ENCODE results near the gene RGMB.

RGMB gene

DNA sequence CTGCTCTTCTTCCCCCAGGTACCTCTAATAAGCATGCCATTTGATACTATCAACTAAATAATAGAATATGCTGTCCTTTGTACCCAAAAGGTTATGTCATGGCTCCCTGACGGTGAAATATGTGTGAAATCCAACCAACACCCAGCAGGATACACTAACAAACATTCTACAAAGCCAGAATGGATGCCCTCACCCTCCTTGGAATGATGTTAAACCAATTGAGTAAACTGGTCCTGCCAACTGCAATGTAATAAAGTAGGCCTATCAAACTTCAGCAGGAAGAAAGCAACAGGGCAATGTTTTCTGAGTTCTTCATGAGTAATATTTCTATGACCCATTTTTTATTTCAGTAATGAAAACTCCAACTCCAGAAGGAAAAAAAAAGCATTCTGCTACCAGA is 24.9 kb downstream of the RGMB start:
- CTCF ChIA-PET = interaction anchor here (1.2 to 7.0 kb wide), 4 partner anchors 13 to 1567 kb away, joined by 3 to 97 read pairs (median 40); no protein-coding TSS in a partner anchor
- TF ChIP-seq, protein P1, sequence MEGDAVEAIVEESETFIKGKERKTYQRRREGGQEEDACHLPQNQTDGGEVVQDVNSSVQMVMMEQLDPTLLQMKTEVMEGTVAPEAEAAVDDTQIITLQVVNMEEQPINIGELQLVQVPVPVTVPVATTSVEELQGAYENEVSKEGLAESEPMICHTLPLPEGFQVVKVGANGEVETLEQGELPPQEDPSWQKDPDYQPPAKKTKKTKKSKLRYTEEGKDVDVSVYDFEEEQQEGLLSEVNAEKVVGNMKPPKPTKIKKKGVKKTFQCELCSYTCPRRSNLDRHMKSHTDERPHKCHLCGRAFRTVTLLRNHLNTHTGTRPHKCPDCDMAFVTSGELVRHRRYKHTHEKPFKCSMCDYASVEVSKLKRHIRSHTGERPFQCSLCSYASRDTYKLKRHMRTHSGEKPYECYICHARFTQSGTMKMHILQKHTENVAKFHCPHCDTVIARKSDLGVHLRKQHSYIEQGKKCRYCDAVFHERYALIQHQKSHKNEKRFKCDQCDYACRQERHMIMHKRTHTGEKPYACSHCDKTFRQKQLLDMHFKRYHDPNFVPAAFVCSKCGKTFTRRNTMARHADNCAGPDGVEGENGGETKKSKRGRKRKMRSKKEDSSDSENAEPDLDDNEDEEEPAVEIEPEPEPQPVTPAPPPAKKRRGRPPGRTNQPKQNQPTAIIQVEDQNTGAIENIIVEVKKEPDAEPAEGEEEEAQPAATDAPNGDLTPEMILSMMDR (IDR thresholded peaks at IDR 0.05; ENCODE audit: control extremely low read depth, extremely low read depth, low read depth, missing control alignments) = no peak
- POLR2A ChIA-PET = no interaction called here

DNA sequence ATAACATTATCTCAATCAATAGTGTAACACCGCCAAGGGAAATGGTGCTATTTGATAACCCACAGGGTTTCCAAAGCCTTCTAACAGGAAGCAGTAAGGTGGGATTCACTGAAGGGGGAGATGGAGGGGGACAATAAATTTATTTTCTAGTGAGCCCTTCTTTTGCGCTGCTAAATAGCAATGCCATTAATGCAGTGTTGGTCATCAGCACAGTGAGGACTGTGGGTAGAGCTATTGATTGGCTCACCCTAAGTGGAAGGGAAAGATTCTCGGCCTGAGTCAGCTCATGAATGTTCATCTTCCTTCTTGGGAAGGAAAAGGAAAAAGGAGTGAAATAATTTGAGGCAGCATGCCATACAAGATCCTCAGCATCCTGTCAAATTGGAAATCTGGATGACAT is 25.4 kb downstream of the RGMB start:
- TF ChIP-seq, protein P1 (IDR thresholded peaks at IDR 0.05; ENCODE audit: control extremely low read depth, extremely low read depth, low read depth, missing control alignments) = no peak
- CTCF ChIA-PET = interaction anchor here (1.2 to 7.0 kb wide), 5 partner anchors 13 to 1568 kb away, joined by 3 to 97 read pairs (median 8); no protein-coding TSS in a partner anchor
- POLR2A ChIA-PET = no interaction called here
- no peak for DNase-seq (ENCODE audit: extremely low spot score)

More for the DNA sequence above, 24.9 kb downstream of the RGMB start:
- DNase-seq (ENCODE audit: extremely low spot score) = no peak

DNA sequence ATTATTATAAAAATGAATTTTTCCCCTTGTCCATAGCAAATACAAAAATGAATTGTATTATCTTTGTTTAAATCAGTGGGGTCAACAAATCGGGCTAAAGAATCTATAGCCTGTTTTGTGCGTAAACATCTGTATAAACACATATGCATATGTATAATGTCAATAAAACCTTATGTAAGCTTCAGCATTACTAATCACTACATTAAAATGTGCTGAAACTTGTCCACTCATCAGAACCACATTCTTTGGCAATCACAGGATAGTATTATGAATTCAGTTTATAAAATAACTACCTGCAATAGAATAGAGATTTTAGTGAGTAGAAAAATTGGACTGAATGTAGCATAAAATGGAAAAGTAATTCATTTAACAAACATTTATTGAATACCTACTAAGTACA is 30.6 kb downstream of the RGMB start:
- POLR2A ChIA-PET = no interaction called here
- CTCF ChIA-PET = interaction anchor here (0.7 to 2.0 kb wide), 3 partner anchors 24 to 36 kb away, joined by 3 to 5 read pairs (median 3); no protein-coding TSS in a partner anchor
- no peak for DNase-seq (ENCODE audit: extremely low spot score)
- TF ChIP-seq, protein P1 (IDR thresholded peaks at IDR 0.05; ENCODE audit: control extremely low read depth, extremely low read depth, low read depth, missing control alignments) = no peak

DNA sequence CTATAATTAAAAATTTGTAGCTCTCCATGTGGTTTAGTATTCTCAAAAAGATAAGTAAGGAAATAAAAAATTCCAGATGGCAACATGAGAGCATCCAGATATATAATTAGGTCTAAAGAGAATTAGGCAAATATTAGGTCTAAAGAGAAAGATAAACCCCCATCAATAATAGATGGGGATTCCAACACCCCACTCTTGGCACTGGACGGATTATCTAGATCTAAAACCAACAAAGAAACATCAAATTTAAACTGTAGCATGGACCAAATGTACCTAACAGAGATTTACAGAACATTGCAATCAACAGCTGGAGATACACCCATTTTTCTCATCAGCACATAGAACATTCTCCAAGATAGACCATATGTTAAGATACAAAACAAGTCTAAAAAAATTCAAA is 31.6 kb downstream of the RGMB start:
- CTCF ChIA-PET = interaction anchor here (1.9 kb wide), 1 partner anchor 9 kb away, joined by 5 read pairs; no protein-coding TSS in a partner anchor
- POLR2A ChIA-PET = no interaction called here
- TF ChIP-seq, protein P1 (IDR thresholded peaks at IDR 0.05; ENCODE audit: control extremely low read depth, extremely low read depth, low read depth, missing control alignments) = no peak
- no peak for DNase-seq (ENCODE audit: extremely low spot score)

DNA sequence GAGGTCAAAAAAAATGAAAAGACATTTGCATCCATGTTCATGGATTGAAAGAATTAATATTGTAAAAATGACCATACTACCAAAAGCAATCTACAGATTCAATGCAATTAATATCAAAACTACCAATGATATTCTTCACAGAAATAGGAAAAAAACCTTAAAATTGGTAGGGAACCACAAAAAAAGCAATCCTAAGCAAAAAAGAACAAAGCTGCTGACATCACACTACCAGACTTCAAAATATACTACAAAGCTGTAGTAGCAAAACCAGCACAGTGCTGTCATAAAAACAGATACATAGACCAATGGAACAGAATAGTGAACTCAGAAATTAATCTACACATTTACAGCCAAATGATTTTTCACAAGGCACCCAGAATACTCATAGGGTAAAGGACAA is 34.3 kb downstream of the RGMB start:
- CTCF ChIA-PET = interaction anchor here (1.0 kb wide), 1 partner anchor 12 kb away, joined by 3 read pairs; no protein-coding TSS in a partner anchor
- TF ChIP-seq, protein P1 (IDR thresholded peaks at IDR 0.05; ENCODE audit: control extremely low read depth, extremely low read depth, low read depth, missing control alignments) = no peak
- no peak for DNase-seq (ENCODE audit: extremely low spot score)
- POLR2A ChIA-PET = no interaction called here

DNA sequence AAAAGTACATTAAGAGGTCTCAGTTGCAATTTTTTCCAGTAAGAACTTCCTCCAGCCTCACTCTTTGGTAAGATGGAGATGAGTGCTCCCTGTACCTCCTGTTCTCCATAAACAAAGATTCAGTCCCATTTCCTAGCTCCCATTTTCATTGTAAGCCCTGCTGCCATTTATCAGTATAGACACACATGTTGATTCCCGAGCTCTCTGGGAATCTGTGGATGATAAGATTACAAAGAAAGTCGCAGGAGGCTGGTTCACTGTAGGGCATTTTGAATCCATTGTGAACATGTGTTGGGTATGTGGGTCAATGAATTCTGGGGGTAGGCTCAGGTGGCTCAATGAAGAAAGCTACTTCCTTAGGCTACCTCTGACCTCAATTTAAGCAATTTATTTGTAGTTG is 36.7 kb downstream of the RGMB start:
- TF ChIP-seq, protein P1 (IDR thresholded peaks at IDR 0.05; ENCODE audit: control extremely low read depth, extremely low read depth, low read depth, missing control alignments) = no peak
- no peak for DNase-seq (ENCODE audit: extremely low spot score)
- POLR2A ChIA-PET = no interaction called here
- CTCF ChIA-PET = interaction anchor here (1.3 to 2.6 kb wide), 3 partner anchors 23 to 42 kb away, joined by 3 to 6 read pairs (median 4); no protein-coding TSS in a partner anchor
